GM18520 (cell line): Measurements from ENCODE around the gene UQCC5.
"Not testable (repeated sequence)": the region's sequence is repeated elsewhere in the genome, so short reads cannot be mapped to it uniquely, and the experiment has no call there.

Experiments used
- ATAC-seq: cut with Tn5 transposase; IDR thresholded peaks from one replicate; pipeline ENCODE4 v1.9.1; 2021; ENCODE audit not compliant: unreplicated experiment

UQCC5 gene

GRCh38 chr3:52521881-52522650 lies 14.3 kb upstream of the UQCC5 start:
- ATAC-seq, result no peak

GRCh38 chr3:52522651-52523251 lies 13.7 kb upstream of the UQCC5 start:
- ATAC-seq, result no peak

- no peak for ATAC-seq
These were observed 12.8 kb upstream of the UQCC5 start for GRCh38 chr3:52523386-52524257.

GRCh38 chr3:52524258-52524751 lies 12.1 kb upstream of the UQCC5 start:
- no peak for ATAC-seq

- ATAC-seq, result no peak
These were observed 11.4 kb upstream of the UQCC5 start for GRCh38 chr3:52524752-52525679.

- ATAC-seq, result no peak
These were observed 10.5 kb upstream of the UQCC5 start for GRCh38 chr3:52525680-52526561.

- ATAC-seq, result not testable (repeated sequence)
These were observed 9.8 kb upstream of the UQCC5 start for GRCh38 chr3:52526671-52527038.

GRCh38 chr3:52527039-52527731 lies 9.2 kb upstream of the UQCC5 start:
- ATAC-seq, result no peak

GRCh38 chr3:52527732-52528585 lies 8.4 kb upstream of the UQCC5 start:
- no peak for ATAC-seq

- ATAC-seq, result no peak
These were observed 7.6 kb upstream of the UQCC5 start for GRCh38 chr3:52528586-52529375.

- no peak for ATAC-seq
These were observed 6.8 kb upstream of the UQCC5 start for GRCh38 chr3:52529376-52530333.

GRCh38 chr3:52530918-52531826 lies 5.2 kb upstream of the UQCC5 start:
- ATAC-seq, result no peak

GRCh38 chr3:52531860-52532516 lies 4.4 kb upstream of the UQCC5 start:
- no peak for ATAC-seq

GRCh38 chr3:52532517-52532837 lies 3.9 kb upstream of the UQCC5 start:
- ATAC-seq, result no peak
